Left lung (tissue), 10 donors: Measurements from ENCODE around the gene LTA4H. TPM values are rescaled to one million over a fixed set of nuclear protein-coding genes. Genes with fewer than 3 reads are reported as not detected.

ENCODE experiments used
- ATAC-seq: fragments of 200-7000 bp; cut with Tn5 transposase; one replicate; pipeline ENCODE4 v1.9.1; 2020; ENCODE audit warnings: moderate library complexity
- DNase-seq, 4 donors: peaks; one replicate each; pipeline ENCODE4 v3.0.0-alpha.2; 2013 to 2020
- H3K27ac ChIP-seq, 2 donors: fragments of 200-600 bp; sonication (generic) in 1 of 2; one replicate each; pipeline versions ENCODE4 v1.5.0 to v1.8.0; 2020 to 2021
- H3K27me3 ChIP-seq, 2 donors: fragments of 200-600 bp; sonication (generic) in 1 of 2; one replicate each; pipeline versions ENCODE4 v1.5.0 to v1.8.0; 2020 to 2021
- H3K36me3 ChIP-seq, 2 donors: fragments of 200-600 bp; sonication (generic) in 1 of 2; one replicate each; pipeline versions ENCODE4 v1.5.0 to v1.8.0; 2020 to 2021
- H3K4me1 ChIP-seq, 2 donors: fragments of 200-600 bp; one replicate each; pipeline ENCODE4 v1.8.0; 2021
- H3K4me3 ChIP-seq, 2 donors: fragments of 200-600 bp; sonication (generic) in 1 of 2; one replicate each; pipeline versions ENCODE4 v1.5.0 to v1.8.0; 2020 to 2021; ENCODE audit warnings: mild to moderate bottlenecking in 1 of 2
- H3K9me3 ChIP-seq, 2 donors: fragments of 200-600 bp; sonication (generic) in 1 of 2; one replicate each; pipeline versions ENCODE4 v1.5.0 to v1.8.0; 2020 to 2021
- intact Hi-C, 2 donors: fragments of 100-400 bp; cut with DNase I; formaldehyde crosslinking; loops; one replicate each; pipeline versions ENCODE4 v1.11.2 to v1.14.2; 2022
- polyA plus RNA-seq, 6 donors: library from polyadenylated mRNA; unstranded; fragments of 120-200 nt; gene quantifications; one replicate each; pipeline ENCODE4 v1.2.1, GENCODE V29; 2013; ENCODE audit not compliant: insufficient read length in 6 of 6
- total RNA-seq, 2 donors: library from RNA; stranded (reverse); fragmentation: NEBNext Ultra II Directional; extraction: Animal tissue kit (Norgen Biotek cat#: 25700); gene quantifications; one replicate each; pipeline ENCODE4 v1.2.1, GENCODE V29; 2021
- TF ChIP-seq, protein P1 (sequence below), 2 donors: fragments of 200-600 bp; sonication (generic) in 1 of 2; IDR thresholded peaks; one replicate each; pipeline versions ENCODE4 v1.5.0 to v1.8.0; 2021; ENCODE audit warnings: antibody characterized with exemption in 2 of 2
- donor health status: DM: no; HTN: yes; CAD: no.
- donor health status: DM: no; HTN: no; CAD: no.

Gene LTA4H
- total and polyA plus RNA-seq, 8 donors = 173 to 227 (median 203) TPM

DNA sequence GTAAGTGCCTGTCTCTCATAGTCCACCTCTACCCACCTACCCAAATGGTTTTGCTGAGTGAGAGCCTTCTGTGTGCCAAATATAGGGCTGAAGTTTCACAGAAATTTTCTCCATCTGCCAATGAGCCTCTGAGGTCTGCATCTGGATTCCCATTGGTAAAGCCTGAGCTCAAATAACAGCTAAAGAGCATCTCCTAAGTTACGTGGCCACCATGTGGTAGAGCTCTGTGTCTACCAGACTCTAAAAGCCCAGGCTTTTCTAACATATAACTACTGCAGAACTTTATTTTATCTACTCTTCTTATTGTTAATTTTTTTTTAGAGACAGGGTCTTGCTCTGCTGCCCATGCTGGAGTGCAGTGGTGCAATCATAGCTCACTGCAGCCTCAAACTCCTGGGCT is 76.3 kb downstream of the LTA4H start:
- Histone ChIP-seq H3K9me3 (no peaks in the 10 kb centered on the region), H3K27ac (no peak overlapping the region), H3K4me3 (no peak overlapping the region), H3K4me1 (no peaks in the 10 kb centered on the region), H3K36me3 (no peaks in the 10 kb centered on the region), H3K27me3 (no peaks in the 10 kb centered on the region)
- ATAC-seq = no peak
- DNase-seq = no peak
- TF ChIP-seq, protein P1, sequence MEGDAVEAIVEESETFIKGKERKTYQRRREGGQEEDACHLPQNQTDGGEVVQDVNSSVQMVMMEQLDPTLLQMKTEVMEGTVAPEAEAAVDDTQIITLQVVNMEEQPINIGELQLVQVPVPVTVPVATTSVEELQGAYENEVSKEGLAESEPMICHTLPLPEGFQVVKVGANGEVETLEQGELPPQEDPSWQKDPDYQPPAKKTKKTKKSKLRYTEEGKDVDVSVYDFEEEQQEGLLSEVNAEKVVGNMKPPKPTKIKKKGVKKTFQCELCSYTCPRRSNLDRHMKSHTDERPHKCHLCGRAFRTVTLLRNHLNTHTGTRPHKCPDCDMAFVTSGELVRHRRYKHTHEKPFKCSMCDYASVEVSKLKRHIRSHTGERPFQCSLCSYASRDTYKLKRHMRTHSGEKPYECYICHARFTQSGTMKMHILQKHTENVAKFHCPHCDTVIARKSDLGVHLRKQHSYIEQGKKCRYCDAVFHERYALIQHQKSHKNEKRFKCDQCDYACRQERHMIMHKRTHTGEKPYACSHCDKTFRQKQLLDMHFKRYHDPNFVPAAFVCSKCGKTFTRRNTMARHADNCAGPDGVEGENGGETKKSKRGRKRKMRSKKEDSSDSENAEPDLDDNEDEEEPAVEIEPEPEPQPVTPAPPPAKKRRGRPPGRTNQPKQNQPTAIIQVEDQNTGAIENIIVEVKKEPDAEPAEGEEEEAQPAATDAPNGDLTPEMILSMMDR (IDR thresholded peaks at IDR 0.05) = no peak
- intact Hi-C loops = no loop called here

DNA sequence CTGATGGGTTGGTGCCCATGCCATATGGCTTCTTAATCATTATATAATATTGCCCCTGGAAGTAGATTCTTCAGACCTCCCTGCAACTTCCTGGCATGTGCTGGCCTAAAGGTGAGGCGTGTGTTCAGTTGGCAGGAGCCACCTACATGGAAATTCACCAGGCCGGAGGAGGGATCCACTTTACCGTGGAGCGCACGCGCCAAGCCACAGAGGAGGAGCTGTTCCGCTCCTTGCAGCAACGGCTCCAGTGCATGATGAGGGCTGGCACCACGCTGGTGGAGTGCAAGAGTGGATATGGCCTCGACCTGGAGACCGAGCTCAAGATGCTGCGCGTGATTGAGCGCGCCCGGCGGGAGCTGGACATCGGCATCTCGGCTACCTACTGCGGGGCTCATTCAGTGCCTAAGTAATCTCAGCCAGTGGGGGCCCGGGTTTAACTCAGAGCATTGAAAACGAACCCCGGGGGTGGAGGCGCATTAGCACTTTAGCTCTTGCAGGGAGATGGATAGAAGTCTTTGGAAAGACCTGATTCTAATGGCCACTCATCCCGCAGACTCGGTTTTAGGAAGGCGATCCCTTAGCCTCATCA is 78.7 kb downstream of the LTA4H start:
- H3K27ac ChIP-seq = no peak overlapping the region
- no peaks in the 10 kb centered on the region for H3K4me1 ChIP-seq
- H3K4me3 ChIP-seq = no peak overlapping the region
- no peak for DNase-seq
- no peaks in the 10 kb centered on the region for H3K27me3 ChIP-seq
- ATAC-seq = no peak
- intact Hi-C loops = no loop called here
- TF ChIP-seq, protein P1 (IDR thresholded peaks at IDR 0.05) = no peak
- no peaks in the 10 kb centered on the region for H3K36me3 ChIP-seq
- H3K9me3 ChIP-seq = no peaks in the 10 kb centered on the region

DNA sequence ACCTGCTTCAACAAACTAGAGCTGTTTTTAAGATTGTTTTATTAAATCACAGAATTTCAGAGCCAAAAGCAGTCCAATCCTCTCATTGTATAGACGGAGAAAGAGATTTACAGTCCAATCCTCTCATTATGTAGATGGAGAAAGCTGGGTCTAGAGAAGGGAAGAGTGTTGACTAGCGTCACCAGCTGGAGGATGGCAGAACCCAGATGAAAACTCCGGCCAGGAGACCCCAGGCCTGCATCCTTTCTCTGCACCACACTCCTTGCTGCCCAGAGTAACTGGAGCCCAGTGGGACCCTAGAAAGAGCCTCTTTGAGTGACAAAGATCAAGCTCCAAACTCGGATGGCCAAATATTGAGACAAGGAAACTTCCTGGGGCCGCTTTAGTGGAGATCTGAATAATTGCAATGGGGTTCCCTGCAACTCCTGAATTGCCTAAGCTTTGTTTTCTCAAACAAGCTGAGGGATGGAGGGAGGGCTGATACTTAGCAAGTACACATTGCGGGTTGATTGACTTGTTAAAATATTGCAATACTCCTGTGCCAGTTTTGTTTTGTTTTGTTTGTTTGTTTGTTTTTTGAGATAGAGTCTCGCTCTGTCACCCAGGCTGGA is 79.7 kb downstream of the LTA4H start:
- ATAC-seq = no peak
- DNase-seq = no peak
- Histone ChIP-seq H3K4me3 (no peak overlapping the region), H3K27ac (no peak overlapping the region), H3K9me3 (no peaks in the 10 kb centered on the region), H3K4me1 (no peaks in the 10 kb centered on the region), H3K27me3 (no peaks in the 10 kb centered on the region), H3K36me3 (no peaks in the 10 kb centered on the region)
- TF ChIP-seq, protein P1 (IDR thresholded peaks at IDR 0.05) = no peak
- intact Hi-C loops = no loop called here

DNA sequence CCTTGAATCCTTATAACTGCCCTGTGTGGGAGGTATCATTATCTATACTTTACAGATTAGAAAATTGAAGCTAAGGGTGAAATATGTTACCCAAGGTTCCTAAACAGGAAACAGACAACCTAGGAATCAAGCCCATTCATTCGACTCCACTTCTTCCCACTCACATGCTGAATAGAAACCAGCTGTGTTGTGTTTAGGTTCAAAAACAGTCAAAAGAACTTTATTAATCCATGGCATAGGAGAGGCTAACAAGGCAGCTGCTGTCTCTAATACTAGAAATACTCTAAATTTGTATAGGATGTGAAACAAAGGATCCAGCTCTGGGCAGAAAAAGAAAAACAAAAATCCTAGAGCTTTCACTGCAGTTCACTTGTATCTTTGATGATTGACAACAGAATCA is 82.4 kb downstream of the LTA4H start:
- H3K4me3 ChIP-seq = no peak overlapping the region
- no peaks in the 10 kb centered on the region for H3K27me3 ChIP-seq
- no peaks in the 10 kb centered on the region for H3K9me3 ChIP-seq
- intact Hi-C loops = no loop called here
- no peak for DNase-seq
- no peaks in the 10 kb centered on the region for H3K4me1 ChIP-seq
- no peak overlapping the region for H3K27ac ChIP-seq
- no peak for ATAC-seq
- H3K36me3 ChIP-seq = no peaks in the 10 kb centered on the region
- TF ChIP-seq, protein P1 (IDR thresholded peaks at IDR 0.05) = no peak

DNA sequence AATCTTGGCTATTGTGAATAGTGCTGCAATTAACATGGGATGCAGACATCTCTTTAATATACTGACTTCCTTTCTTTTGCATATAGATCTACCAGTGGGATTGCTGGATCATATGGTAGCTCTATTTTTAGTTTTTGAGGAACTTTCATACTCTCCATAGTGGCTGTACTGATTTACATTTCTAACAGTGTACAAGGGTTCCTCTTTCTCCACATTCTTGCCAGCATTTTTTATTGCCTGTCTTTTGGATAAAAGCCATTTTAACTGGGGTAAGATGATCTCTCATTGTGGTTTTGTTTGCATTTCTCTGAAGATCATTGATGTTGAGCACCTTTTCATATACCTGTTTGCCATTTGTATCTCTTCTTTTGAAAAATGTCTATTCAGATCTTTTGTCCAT is 83.9 kb downstream of the LTA4H start:
- Histone ChIP-seq H3K4me3 (no peak overlapping the region), H3K4me1 (no peaks in the 10 kb centered on the region), H3K27me3 (no peaks in the 10 kb centered on the region), H3K27ac (no peak overlapping the region), H3K36me3 (no peaks in the 10 kb centered on the region), H3K9me3 (no peaks in the 10 kb centered on the region)
- TF ChIP-seq, protein P1 (IDR thresholded peaks at IDR 0.05) = no peak
- DNase-seq = no peak
- ATAC-seq = peak; percentile 38
- intact Hi-C loops = no loop called here

Other genes with a start within 250 kb of the LTA4H start
- gene NTN4, start 244.8 kb downstream of the LTA4H start, total RNA-seq = 10 to 100 TPM; 61.9 to 81.5 TPM
- gene NTN4, start 244.8 kb downstream of the LTA4H start, polyA plus RNA-seq = 10 to 100 TPM; 22.6 to 48.6 (median 27.3) TPM
- 10 to 100 TPM; 16.4 to 25.4 TPM for gene SNRPF, start 176.6 kb downstream of the LTA4H start, total RNA-seq
- gene SNRPF, start 176.6 kb downstream of the LTA4H start, polyA plus RNA-seq = 10 to 100 TPM; 74.3 to 94.5 (median 90.9) TPM
- under 1 TPM in 1 of 2 donors, not detected in 1; 0.18 TPM for gene CCDC38, start 93.0 kb downstream of the LTA4H start, total RNA-seq
- gene CCDC38, start 93.0 kb downstream of the LTA4H start, polyA plus RNA-seq = 1 to 10 TPM in 2 of 6 donors, under 1 TPM in 4; 0.36 to 1.1 (median 0.59) TPM
- gene AMDHD1, start 92.3 kb downstream of the LTA4H start, total RNA-seq = 1 to 10 TPM; 1.3 to 2.4 TPM
- 1 to 10 TPM in 3 of 6 donors, under 1 TPM in 3; 0.74 to 1.3 (median 1.0) TPM for gene AMDHD1, start 92.3 kb downstream of the LTA4H start, polyA plus RNA-seq
- gene HAL, start 39.2 kb downstream of the LTA4H start, total RNA-seq = 1 to 10 TPM; 1.1 to 7.1 TPM
- 1 to 10 TPM in 3 of 6 donors, under 1 TPM in 3; 0.64 to 1.3 (median 1.0) TPM for gene HAL, start 39.2 kb downstream of the LTA4H start, polyA plus RNA-seq
- gene ELK3, start 158.8 kb upstream of the LTA4H start, total RNA-seq = 10 to 100 TPM; 39.1 to 55.1 TPM
- gene ELK3, start 158.8 kb upstream of the LTA4H start, polyA plus RNA-seq = 10 to 100 TPM; 71.3 to 91.7 (median 83.3) TPM